A549 treated with dexamethasone at 1 μM for 4 hours (cell line): ENCODE results near the gene SGMS2. TPM values are rescaled to one million over a fixed set of nuclear protein-coding genes. Genes with fewer than 3 reads are reported as not detected.

Experiments used
- total RNA-seq: library from RNA; stranded (reverse); fragments of 200-300 nt; extraction: Qiagen RNA extraction; gene quantifications from 5 replicates; pipeline ENCODE4 v1.2.3, GENCODE V29; 2022

The SGMS2 gene
- 19.9 to 41.3 TPM (median 37.4 TPM) in 5 replicates for total RNA-seq

GRCh38 chr4:107824350-107825071, at the start of gene SGMS2:
Gene SGMS2 (plus strand): TSS chr4:107824932. CDS start chr4:107895554, 70,622 bp downstream.

GRCh38 chr4:107930821-107931774, 106.4 kb downstream of the SGMS2 start, which contains the start of gene CYP2U1:
Gene CYP2U1 (plus strand): TSS chr4:107931549. CDS start chr4:107931644, 95 bp downstream.

Other genes starting within 250 kb of the SGMS2 start
- gene PAPSS1, start 104.7 kb upstream of the SGMS2 start, total RNA-seq: 29.8 to 35.5 TPM (median 34.6 TPM) in 5 replicates
- 1.3 to 1.8 TPM (median 1.7 TPM) in 5 replicates for gene CYP2U1, start 106.6 kb downstream of the SGMS2 start, total RNA-seq
- gene HADH, start 165.0 kb downstream of the SGMS2 start, total RNA-seq: 19.2 to 23.6 TPM (median 22.4 TPM) in 5 replicates